NCI-H1417 treated with DMSO at 0.1 percent for 48 hours (cell line): Measurements from ENCODE around the gene PIM3.

Experiments used
- DNase-seq: peaks from one replicate; lab custom pipeline; 2025; lab: John Stamatoyannopoulos, UW

The PIM3 gene

DNA sequence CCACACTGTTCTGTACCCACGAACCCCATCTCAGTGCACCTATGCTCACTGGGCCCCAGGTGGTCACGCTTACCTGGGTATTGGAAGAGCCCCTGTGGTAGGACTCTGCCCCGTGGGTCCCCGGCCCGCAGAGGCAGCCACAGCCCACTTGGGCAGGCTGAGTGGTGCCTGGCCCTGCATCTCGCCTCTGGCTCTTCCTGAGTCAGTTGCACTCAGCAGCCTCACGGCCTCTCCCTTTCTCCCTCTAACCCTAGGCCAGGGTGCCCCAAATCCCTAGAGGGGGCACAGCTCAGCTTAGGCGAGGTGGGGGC is 32.4 kb upstream of the PIM3 start:
- no peak for DNase-seq

DNA sequence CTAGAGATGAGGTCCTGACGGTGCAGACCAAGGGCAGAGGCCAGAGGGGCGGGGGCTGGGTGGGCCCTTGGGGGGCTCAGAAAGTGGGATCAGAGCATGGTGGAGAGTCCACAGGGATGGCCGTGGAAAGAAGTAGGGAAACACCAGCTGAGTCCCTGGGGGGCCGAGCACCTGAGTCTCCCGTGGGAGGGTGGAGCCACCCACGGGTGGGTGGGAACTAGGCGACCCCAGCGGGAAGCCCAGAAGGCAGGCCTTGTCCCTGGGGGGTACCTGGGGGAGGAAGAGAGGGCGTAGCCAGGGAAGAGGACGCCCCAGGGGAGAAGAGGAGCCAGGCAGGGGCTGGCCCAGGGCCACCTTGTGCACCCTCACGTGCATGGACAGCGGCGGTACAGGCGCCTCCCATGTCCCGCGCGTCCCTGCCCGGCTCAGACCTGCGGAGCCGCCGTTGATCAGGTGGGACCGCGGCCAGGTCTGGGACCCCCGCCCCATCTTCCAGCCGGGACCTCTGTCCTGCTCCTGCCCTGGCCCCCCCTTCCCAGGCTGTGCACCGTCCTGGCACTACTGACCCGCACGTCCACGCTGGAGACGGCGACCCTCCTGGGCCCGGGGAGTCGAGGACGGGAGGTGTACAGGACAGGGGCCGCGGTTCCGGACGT is 31.9 kb upstream of the PIM3 start:
- DNase-seq: no peak

DNA sequence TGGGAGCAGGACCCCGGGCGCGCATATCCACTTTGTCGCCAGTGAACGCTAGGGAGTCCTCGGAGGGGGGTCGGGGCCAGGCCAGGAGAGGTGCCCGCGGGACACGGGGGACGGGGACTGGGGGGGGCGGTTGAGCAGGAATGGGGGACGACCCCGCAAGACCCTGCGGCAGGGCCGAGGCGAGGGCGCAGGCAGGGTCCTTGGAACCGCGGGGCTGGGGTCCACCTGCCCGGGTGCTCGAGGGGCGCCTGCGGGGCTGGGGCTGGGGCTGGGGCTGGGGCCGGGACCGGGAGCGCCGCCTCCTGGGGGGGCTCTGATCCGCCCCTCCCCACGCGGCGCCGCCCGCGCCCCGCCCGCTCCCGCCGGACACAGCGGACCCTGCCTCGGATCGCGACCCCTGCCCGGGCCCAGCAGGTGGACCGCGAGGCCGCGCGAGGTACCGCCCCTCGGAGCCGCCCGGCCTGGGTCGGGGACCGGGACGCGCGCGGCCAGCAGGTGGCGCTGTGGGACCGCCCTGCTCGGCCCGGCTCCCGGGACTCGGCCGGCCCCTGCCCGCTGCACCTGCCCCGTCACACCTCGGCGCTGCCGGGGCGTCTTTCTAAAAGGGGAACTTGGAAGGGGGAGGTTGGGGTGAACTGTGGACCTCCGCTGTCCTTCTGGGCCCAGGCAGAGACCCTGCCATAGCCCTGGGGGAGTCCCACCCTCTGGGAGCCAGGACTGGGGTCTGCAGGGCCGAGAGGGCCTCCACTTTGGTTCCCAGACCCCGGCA is 31.2 kb upstream of the PIM3 start:
- DNase-seq: no peak

DNA sequence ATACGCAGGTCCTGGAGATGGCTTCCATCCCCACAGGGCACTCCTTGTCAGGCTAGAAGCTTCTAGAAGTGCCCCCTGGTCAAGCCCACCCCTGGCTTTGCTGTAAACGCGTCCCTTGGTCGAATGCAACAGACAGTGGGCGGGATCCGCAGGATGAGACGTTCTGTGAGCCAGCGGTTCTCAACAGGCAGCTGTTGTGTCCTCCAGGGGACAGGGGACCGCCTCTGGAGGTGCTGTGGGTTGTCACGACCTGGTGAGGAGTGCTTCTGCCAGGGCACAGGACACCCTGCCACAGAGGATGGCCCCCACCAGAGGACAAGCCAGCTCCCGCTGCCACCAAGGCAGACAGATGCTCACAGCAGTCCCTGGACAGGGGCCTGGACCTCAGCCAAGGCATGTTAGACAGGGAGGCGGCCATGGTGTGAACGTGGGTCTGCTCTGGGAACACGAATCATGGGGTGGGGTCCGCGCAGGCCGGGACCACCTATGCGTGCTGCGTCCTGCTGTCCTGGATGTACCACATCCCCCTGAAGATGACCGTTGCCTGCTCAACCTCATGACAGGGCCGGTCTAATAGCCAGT is 30.5 kb upstream of the PIM3 start:
- no peak for DNase-seq

DNA sequence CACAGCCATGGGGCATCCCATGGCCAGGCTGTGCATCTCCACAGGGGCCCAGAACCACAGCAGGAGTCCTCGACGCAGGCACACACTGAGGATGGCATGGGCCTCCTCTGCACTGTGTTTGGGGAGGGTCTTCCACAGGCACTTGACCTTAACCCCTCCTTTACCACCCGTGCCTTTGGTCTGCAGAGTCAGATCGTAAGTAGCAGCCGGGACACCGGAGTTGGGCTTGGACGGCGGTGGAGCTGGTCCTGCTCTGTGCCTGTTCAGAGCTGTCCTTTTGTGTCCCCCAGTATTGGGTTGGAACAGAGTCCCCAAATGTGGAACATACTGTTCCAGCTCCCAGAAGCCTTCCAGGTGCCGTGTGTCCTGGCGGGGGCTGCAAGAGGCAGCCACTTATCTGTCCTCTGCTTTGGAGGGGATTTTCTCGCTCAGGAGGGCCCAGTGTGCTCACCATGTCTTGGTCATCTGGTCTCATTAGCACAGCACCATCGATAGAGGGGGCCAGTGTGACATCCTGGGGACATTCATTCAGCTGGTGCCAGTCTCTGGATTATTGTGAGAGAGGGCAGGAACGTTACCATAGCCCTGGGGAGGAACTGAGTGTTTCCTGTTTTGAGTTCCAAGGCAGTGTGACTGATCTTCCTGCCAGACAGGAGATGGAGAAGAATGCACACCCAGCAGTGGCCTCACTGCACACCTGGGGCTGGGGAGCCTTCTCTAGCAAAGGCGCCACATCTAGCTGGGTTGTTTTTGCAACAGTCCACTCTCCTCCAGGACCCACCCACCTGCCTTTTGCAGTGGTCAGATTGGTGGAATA is 29.8 kb upstream of the PIM3 start:
- no peak for DNase-seq

DNA sequence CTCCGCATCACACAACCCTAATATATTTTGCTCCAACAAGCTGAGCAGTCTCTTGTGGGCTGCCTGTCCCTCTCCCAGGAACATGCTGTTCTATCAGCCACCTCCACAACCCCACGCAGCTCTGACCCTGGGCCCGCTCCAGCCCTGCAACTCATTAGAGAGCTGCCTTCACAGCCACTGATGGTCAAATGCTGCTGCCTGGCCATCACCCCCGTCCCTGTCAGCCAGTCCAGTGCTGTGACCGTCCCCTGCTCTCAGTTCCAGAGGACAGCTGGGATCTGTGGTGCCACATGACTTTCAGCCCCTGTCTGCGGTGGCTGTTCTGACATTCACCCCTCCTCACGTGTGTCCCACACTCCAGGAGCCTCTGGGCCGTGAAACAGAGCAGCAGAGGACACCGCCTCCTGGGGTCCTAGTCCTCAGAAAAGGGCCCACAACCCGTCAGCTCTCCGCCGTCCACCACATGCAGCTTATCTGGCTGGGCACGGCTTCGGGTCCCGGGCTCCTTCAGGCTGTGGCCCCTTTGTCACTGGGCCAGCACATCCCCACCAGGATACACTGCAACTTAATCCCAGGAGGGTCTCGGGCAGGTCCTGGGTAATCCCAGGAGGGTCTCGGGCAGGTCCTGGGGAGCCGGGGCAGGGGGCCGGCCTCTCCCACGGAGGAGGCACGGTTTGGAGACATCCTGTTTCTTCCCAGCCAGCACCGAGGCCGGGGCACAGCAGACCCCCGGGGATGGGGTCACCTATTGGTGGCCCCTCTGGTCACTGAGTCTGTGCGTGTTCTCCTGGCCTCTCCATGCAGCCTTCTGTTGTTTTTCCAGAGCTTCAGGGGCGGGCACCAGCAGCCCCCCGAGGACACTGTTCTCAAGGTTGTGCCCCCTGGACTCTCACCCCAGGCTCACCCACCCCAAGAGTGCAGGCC is 27.1 kb upstream of the PIM3 start:
- DNase-seq: no peak

DNA sequence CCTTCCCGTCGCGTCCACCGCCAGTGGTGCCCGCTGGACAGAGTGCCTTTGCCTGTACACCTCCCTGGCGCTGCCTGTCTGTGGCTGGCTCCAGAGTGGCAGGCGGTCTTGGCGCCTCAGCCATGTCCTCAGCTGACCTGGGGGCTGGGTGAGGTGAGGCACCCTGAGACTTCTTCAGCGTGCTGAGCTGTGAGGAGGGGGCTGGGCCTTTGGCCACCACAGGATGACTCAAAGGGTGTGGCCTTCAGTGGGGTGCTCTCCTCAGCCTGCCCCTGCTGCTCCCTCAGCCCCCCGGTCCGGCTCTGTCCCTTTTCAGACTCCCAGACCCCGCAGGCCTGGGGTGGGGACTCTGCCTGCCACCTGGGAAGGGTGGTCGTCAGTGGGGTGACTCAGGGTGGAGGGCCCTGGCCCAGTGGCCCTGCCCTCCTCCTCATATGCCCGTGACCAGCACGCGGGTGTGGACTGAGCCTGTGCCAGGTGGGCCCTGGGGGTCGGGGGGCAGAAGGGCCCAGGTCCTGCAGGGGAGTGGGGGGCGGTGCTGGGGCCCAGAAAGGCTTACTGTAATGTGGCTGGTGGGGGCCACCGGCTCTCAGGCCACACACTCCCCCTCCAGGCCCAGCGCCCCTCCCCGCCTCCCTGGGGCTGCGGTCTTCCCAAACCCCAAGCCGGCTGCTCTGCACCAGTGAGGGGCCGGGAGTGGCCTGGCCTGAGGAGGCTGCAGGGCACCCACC is 26.2 kb upstream of the PIM3 start:
- DNase-seq: no peak

DNA sequence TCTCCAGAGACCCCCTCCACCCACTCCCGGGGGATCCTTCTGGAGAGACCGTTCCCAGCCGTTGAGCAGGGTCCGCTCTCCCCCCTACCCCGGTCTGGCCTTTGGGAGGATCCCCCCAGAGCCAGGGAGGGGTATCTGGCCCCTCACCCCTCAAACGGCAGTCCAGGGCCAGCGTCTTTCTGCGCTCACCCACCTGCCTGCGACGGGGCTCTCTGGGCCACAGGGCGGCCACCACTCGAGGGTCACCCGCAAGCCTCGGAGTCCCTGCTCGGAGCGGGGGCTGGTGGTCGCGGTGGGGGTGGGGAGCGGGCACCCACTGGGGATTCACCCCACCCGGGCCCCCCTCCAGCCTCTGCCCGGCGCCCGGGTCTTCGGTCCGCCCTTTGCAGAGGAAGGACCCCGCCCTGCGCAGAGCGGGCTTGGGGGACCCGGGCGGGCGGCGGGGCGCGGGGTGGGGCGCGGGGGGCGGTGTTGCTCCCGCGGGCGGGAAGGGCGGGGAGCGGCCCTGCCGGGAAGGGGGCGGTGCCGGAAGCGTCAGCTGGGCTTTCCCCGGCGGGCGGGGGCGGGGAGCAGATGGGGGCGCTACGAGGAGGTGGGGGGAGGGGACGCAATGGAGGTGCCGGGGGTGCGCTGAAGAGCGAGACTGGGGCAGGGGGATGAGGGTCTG is 25.5 kb upstream of the PIM3 start:
- DNase-seq: no peak

DNA sequence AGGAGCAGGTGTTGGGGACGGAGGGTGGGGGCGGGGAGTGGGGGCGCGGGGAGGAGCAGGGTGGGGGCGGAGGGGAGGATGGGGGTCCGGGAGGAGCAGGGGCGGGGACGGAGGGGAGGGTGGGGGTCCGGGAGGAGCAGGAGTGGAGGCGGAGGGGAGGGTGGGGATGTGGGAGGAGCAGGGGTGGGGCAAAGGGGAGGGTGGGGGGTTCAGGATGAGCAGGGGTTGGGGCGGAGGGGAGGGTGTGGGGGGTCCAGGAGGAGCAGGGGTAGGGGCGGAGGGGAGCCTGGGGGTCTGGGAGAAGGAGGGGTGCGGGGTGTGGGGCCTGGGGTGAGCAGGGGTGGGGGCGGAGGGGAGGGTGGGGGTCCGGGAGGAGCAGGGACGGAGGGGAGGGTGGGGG is 25.0 kb upstream of the PIM3 start:
- no peak for DNase-seq

DNA sequence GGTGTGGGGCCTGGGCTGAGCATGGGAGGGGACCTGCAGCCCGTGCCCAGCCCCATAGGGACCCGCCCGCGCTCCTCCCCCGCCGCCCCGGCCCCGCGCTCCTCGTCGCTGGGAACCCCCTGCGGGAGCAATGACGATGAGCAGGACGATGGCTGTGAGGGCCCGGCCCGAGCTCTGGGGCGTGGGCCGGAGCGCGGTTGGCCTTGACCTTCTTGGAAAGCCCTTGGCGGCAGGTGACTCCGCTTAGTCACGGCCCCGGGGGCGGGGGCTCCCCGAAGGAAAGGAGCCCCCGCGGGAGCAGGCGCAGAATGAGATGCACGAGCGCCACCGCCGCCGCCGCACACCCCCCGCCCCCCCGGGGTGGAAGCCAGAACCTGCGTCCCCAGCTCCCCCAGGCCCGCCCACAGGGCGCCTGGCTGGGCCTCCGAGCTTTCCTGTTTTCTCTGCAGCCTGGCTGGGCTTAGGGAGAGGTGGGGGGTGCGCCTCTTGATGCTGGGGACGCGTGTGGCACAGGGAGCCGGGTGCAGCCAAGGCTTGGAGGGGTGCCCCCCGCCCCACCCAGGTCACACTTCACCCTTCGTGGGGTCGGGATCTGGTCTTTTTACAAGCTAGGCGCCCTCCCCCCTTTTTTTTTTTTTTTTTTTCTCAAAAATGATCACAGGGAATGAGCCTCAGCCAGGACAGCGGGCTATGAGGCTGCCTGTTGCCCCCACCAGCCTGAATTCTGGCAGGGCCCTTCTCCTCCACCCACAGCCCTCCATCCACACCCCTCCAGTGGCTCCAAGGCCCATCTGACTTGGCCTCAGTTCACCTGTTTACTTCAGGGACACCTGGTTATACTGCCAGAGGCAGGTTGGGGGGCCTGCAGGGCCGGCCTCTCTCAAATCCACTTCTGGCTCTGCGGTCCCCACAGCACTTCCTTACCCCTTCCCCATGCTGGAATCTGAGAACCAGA is 24.3 kb upstream of the PIM3 start:
- no peak for DNase-seq

DNA sequence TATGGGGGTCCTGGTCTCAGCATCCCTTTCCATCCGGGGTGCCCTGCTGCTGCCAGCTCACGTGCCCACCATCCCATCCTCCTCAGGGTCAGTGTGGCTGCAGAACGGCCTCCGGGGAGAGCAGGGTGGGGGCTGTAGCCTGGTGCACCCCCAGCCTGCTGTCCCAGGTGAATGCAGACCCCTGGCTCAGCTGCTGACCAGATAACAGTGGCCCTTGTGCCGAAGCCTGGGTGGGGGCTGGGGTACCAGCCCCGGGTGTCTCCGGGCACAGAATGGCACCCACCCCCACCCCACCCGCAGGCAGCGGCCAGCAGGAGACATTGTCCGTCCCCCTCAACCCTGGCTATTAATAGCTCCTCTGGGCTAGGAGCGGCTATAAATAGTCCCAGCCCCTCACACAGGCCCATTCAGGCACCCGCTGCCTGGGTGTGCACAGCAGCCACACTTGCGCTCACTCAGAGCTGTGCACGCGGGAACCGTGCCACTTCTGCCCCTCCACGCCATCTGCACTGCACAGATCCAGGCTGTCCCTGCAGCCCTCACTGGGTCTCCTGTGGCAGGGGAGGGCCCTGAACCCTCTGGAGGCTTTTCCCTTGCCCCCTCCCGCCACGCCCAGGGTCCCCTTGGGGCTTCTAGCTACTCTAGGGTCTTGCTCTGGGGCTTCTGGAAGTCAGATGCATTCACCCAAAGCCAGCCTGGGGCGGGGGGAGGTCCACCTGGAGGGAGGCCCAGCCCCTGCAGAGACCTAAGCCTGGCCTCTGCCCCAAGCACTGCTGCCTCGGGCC is 23.4 kb upstream of the PIM3 start:
- DNase-seq: no peak

DNA sequence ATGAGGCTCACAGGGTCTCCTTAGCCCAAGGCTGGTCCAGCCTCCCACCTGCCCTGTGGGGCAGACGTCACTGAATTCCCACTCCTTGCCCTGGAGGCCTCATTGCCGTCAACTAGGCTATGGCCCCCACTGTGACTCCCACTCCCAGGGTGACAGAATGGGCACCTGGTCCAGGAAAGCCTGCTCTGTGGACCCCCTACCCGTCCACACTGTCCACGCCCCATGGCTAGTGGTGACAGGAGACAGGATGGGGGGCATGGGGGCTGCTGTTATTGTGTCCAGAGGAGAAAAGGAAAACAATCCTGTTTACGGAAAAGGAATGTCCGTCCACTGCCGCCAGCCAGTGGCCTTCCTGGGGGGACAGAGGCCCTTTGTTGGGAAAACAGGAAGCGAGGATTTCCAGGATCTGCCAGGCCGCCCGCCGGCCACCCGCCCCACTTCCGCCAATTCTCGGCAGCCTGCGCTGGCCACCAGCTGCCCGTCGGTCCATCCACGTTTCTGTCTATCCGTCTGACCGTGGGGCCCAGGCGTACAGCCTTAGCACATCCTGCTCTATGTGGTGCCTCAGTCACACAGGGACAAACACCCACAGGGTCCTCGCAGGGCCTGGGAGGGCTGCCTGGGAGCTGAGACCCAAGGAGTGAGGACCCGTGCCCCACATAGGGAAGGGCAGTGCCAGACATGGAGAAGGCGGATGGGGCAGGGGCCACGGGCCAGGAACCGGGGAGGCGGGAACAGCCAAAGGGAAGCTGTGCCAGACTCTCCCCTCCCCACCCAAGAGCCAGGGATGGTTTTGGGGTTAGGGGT is 22.6 kb upstream of the PIM3 start:
- DNase-seq: no peak

DNA sequence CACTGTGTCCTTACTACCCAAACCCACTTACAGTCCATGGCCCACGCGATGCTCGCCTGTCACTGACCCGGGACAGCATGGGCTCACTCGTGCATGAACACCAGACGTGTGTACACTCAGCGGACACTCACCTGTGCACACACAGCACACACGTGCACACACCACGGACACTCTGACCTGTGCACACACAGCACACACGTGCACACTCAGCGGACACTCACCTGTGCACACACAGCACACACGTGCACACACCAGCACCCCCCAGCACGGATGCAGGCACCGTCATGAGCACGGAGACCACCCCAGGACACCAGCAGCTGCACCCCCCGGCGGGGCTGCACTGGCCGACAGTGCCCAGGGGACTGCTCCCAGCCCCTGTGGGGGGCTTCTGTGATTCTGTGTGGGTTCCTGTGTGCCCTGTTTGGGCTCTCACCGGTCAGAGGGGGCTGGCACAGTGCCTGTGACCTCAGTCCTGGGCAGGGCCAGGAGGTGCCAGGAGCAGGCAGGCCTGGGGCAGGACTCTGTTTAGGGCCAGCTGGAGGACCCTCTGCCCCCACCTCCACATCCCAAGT is 21.9 kb upstream of the PIM3 start:
- DNase-seq: no peak

DNA sequence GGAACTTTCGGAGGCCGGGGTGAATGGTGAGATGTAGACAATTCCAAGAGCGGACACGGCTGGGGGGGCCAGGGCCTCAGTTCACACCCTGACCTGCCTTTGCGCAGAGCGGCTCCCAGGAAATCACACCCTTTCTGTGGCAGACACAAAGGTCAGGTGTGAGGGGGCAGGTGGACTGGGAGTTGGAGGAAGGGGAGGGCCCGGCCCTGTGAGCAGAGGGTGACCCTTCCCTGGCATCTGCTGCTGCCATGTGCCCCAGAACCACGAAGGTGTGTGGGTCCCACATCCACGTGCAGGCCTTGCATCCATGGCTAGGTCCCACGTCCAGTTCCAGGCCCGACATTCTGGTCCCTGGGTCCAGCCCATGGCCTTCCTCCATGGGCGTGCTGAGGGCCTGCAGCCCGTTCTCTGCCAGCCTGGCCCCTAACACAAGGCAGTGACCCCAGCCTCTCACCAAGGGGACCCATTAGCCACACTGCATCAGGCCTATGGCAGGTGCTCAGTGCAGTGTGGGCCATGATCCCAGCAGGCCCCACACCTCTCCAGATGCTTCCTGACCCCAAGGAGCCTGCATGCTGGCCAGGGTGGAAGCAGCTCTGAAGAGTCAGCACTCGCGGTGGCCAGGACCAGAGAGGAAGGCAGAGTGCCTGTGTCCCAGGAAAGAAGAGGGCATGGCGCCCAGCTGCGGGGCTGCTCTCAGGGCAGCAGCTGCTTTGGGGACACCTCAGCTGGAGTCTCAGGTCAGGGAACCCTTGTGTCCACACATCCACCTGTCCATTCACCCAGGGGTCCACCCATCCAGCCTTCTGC is 18.9 kb upstream of the PIM3 start:
- DNase-seq: no peak

DNA sequence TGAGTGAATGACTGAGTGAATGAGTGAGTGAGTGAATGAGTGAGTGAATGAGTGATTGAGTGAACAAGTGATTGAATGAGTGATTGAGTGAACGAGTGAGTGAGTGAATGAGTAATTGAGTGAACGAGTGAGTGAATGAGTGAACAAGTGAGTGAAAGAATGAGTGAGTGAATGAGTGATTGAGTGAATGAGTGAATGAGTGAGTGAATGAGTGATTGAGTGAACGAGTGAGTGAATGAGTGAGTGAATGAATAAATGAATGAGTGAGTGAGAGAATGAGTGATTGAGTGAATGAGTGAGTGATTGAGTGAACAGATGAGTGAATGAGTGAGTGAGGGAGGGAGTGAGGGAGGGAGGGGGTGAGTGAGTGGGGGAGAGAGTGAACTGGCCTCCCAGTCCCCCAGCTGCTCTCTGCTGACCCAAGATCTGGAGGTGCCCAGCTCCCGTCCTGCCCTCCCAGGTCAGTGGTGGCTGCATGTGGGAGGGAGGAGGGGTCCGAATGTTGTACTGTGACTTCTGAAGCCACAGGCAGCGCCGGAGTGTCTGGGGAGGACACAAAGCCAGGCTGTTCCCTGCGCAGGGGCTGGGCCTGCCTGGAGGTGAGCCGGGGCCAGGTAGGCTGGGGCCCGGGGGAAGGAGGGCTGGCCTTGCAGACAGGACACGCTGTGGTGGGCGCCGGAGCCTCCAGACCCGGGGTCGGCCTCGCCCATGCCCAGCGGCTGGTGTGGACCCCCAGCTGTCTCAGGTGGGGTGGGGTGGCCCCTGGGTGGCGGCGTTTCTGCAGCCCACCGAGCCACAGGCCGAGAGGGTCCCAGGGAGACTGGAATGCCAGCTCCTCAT is 17.8 kb upstream of the PIM3 start:
- no peak for DNase-seq

DNA sequence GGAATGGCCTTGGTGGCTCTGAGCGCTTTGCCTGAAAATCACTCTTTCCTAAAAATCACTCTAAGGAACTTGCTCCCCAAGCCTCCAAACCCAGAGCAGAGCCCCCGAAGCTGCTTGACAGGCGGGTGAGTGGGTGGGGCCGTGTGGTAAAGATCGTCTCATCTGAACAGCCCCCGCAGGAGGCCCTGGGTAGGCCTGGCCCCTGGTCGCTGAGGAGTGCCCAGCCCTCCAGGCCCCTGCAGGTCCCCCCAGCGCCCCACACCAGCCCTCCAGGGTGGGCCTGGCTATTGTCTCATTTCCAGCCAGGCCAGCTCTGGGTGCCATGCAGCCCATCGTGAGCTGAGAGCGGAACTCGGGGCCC is 17.2 kb upstream of the PIM3 start:
- DNase-seq: no peak
